NCI-H510A treated with DMSO at 0.1 percent for 48 hours (cell line): Measurements from ENCODE around the gene MAP3K9.
A peak's percentile ranks its signal among the peaks of the same experiment; 100 is the strongest.
"Not testable (repeated sequence)": the region's sequence is repeated elsewhere in the genome, so short reads cannot be mapped to it uniquely, and the experiment has no call there.

Source experiments
- DNase-seq: peaks from one replicate; lab custom pipeline; 2025; lab: John Stamatoyannopoulos, UW

The MAP3K9 gene

GRCh38 chr14:70723276-70723675 is 86.0 kb downstream of the MAP3K9 start:
- no peak for DNase-seq

- no peak for DNase-seq
Observed at GRCh38 chr14:70722418-70722817, 86.9 kb downstream of the MAP3K9 start.

- DNase-seq, result no peak
Observed at GRCh38 chr14:70721542-70721941, 87.8 kb downstream of the MAP3K9 start.

- DNase-seq, result no peak
Observed at GRCh38 chr14:70718383-70719118, 90.8 kb downstream of the MAP3K9 start.

GRCh38 chr14:70716958-70717357 is 92.4 kb downstream of the MAP3K9 start:
- DNase-seq, result no peak

- no peak for DNase-seq
Observed at GRCh38 chr14:70716483-70716882, 92.8 kb downstream of the MAP3K9 start.

- DNase-seq, result peak; percentile 42
Observed at GRCh38 chr14:70714055-70714550, 95.2 kb downstream of the MAP3K9 start.

- DNase-seq, result no peak
Observed at GRCh38 chr14:70713511-70713916, 95.8 kb downstream of the MAP3K9 start.

GRCh38 chr14:70713096-70713495 is 96.2 kb downstream of the MAP3K9 start:
- no peak for DNase-seq

- no peak for DNase-seq
Observed at GRCh38 chr14:70711451-70711850, 97.9 kb downstream of the MAP3K9 start.

GRCh38 chr14:70709726-70710382 is 99.5 kb downstream of the MAP3K9 start:
- peak; percentile 98 for DNase-seq

GRCh38 chr14:70708717-70709570 is 100.4 kb downstream of the MAP3K9 start:
- peak; percentile 42 for DNase-seq

- DNase-seq, result peak; percentile 7
Observed at GRCh38 chr14:70707138-70708038, 101.9 kb downstream of the MAP3K9 start.

- DNase-seq, result no peak
Observed at GRCh38 chr14:70706177-70706576, 103.1 kb downstream of the MAP3K9 start.

- no peak for DNase-seq
Observed at GRCh38 chr14:70704960-70705359, 104.4 kb downstream of the MAP3K9 start.

- DNase-seq, result not testable (repeated sequence)
Observed at GRCh38 chr14:70703621-70704168, 105.6 kb downstream of the MAP3K9 start.

GRCh38 chr14:70702161-70702560 is 107.2 kb downstream of the MAP3K9 start:
- no peak for DNase-seq

GRCh38 chr14:70701610-70702009 is 107.7 kb downstream of the MAP3K9 start:
- DNase-seq, result no peak

GRCh38 chr14:70700955-70701585 is 108.2 kb downstream of the MAP3K9 start:
- DNase-seq, result no peak

GRCh38 chr14:70699646-70700045 is 109.7 kb downstream of the MAP3K9 start:
- DNase-seq, result no peak

- DNase-seq, result peak; percentile 9
Observed at GRCh38 chr14:70698288-70698687, 111.0 kb downstream of the MAP3K9 start.
